Measurements from ENCODE around the gene TBC1D21.

Gene TBC1D21

DNA sequence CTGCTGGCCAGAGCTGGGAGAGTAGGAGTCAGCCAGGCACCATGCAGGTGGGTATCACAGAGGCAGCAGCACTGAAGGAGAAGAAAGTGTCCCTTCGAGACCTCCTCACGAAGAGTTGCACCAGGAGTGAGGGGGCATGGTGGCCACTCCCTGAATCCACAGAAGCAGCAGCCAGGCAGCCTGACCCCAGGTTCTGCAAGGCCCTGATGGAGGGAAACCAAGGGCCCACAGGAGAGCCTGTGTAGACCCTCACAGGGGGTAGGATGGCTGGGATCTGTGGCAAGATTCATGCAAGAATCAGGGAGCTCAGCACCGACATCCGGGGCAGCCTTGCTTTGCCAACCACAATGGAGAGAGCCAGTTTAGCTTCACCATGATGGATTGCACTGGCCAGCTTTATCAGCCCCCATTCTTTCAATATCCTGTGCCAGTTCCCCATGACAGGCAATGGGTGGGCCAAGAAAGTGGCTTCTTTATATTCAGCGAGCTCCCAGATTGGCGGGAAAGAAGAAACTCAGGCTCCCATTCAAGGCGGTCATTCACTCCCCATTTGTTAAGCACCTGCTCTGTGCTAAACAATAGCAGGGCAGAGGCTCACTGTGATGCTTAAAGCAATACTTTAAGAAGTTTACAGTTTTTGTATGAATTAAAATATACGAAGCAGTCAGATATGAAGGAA, 33.5 kb upstream of the TBC1D21 start:
- DNase-seq (ENCODE audit: low read depth), result no peak
- TF ChIP-seq CTCF (IDR thresholded peaks at IDR 0.05; ENCODE audit: low read depth, low read length, missing control alignments), result no peak
- H3K4me3 ChIP-seq (ENCODE audit: low read depth, low read length), result no peak overlapping the region

- H3K4me3 ChIP-seq (ENCODE audit: low read depth, low read length), result no peak overlapping the region
- no peak for TF ChIP-seq CTCF (IDR thresholded peaks at IDR 0.05; ENCODE audit: low read depth, low read length, missing control alignments)
- DNase-seq (ENCODE audit: low read depth), result no peak
Measured at GRCh38 chr15:73840771-73841170, 32.6 kb upstream of the TBC1D21 start.

GRCh38 chr15:73841756-73842725, 31.3 kb upstream of the TBC1D21 start:
- DNase-seq (ENCODE audit: low read depth), result no peak
- TF ChIP-seq CTCF (IDR thresholded peaks at IDR 0.05; ENCODE audit: low read depth, low read length, missing control alignments), result no peak
- no peak overlapping the region for H3K4me3 ChIP-seq (ENCODE audit: low read depth, low read length)

GRCh38 chr15:73843787-73844186, 29.6 kb upstream of the TBC1D21 start:
- no peak for DNase-seq (ENCODE audit: low read depth)
- H3K4me3 ChIP-seq (ENCODE audit: low read depth, low read length), result no peak overlapping the region
- TF ChIP-seq CTCF (IDR thresholded peaks at IDR 0.05; ENCODE audit: low read depth, low read length, missing control alignments), result no peak

GRCh38 chr15:73844356-73844755, 29.0 kb upstream of the TBC1D21 start:
- no peak overlapping the region for H3K4me3 ChIP-seq (ENCODE audit: low read depth, low read length)
- no peak for DNase-seq (ENCODE audit: low read depth)
- no peak for TF ChIP-seq CTCF (IDR thresholded peaks at IDR 0.05; ENCODE audit: low read depth, low read length, missing control alignments)

GRCh38 chr15:73845507-73845906, 27.9 kb upstream of the TBC1D21 start:
- TF ChIP-seq CTCF (IDR thresholded peaks at IDR 0.05; ENCODE audit: low read depth, low read length, missing control alignments), result no peak
- no peak overlapping the region for H3K4me3 ChIP-seq (ENCODE audit: low read depth, low read length)
- no peak for DNase-seq (ENCODE audit: low read depth)
